HG03354 (cell line): Measurements from ENCODE around the gene HTRA2.

ENCODE experiments used
- ATAC-seq: cut with Tn5 transposase; IDR thresholded peaks from one replicate; pipeline ENCODE4 v1.9.1; 2021; ENCODE audit warnings: mild to moderate bottlenecking; ENCODE audit not compliant: unreplicated experiment, poor library complexity, severe bottlenecking

Gene HTRA2

DNA sequence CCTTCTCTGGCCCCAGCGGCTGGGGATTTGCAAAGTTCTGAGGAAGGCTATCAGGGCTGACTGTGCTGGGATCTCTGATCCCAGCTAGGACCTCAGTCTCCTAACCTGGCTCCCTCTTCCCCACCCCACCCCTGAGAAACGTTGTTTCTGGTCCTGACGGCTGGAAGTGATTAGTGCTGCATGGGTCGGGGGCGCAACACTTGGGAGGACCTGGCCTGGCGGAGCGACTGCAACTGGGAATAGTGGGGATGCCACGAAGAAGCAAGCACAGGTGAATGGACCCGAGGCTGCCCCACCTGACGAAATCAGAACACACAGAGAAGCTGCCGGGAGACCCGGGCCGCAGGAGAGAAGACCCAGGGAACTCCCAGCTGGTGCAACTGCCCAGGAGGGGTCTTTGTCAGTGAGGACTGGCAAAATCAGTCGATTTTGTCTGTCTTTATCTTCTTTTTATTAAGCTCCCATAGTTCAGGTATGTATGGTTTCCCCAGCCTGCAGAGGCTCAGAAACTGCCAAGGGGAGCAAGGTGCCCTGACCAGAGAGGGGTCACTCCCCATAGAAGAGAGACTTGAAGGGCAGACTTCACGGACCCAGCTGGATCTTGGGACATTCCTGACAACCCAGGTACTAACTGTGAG is 29.7 kb upstream of the HTRA2 start:
- ATAC-seq: no peak

DNA sequence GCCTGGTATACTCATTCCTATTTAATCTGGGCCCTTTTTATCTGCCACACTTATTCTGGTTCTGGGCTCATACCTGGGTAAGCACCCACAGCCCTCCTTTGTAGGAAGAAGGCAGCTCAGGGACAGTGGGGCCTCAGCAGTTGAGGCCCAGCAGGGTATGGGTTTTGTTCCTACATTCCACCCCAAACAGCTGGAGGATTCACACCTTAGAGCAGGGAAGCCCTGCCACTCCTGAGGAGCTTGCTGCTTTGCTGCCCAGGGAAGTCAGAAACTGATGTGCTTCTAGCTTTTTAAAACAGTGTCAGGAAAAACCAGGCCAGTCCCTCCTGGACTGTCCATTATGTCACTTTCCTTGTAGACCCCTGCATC is 29.2 kb upstream of the HTRA2 start:
- no peak for ATAC-seq

- no peak for ATAC-seq
Observed at GRCh38 chr2:74501335-74502071, 28.2 kb upstream of the HTRA2 start.

DNA sequence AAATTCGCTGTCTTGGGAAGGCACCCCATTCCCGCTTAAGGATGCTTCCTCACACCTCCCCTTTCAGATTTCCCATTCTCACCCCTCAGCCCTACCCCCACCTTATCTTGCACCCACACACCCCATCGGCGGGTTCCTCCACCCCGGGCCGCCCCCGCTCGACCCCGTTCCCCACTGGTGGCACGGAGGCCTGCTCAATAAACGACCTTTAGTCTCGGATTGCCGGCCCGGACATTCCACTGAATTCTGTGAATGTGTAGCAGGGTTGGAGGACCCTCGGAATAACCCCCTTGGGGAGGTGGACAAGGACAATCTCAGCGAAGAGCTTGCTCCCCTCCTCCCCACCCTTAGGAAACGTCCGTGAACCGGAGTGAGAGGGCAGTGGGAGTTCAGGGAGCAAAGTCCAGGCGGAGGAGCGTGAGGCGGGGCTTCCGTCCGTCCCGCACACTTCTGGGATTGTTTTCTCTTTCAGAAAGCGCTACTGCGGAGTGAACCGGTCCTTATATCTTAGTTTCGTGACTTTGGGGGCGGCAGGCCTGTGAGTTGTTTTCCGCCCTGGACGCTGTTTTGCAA is 27.5 kb upstream of the HTRA2 start:
- ATAC-seq: no peak

GRCh38 chr2:74502720-74503505 is 26.8 kb upstream of the HTRA2 start:
- ATAC-seq: peak; percentile 42

- no peak for ATAC-seq
Observed at GRCh38 chr2:74503506-74504475, 25.9 kb upstream of the HTRA2 start.

GRCh38 chr2:74504591-74504990 is 25.1 kb upstream of the HTRA2 start:
- no peak for ATAC-seq

DNA sequence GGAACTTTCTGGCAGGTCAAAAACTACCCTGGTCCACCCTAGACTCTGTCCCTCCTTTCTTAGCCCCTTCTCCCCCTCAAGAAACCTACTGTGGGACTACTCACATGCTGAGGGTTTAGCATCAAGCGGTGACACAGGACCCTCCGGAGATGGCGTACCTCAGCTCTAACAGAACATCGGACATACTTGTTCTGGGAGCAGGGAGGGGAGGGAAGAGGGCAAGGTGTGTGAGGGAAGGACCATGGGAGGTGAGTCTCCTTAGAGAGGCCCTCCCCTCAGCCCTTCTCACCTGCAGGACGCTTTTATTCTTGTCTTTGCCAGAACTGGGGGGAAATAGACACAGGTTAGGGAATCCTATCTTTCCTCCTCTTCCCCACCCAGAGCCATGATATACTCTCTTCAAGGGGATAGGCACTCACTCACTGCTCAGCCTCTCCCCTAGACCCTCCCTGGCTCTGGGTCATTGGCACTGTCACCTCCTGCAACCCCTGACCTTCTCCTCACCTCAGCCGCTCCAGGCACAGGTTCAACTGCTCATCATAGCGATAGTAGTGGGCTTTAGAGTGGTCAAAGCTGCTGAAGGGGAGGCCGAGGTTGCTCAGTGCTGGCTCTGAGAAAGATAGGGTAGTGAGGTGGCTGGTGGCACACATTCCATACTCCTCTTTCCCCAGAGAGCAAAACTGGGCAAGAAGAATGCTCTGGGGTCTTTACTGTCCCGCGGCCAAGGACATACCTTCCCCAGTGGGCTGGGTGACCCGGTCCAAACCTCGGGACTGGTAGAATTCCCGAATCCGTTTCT is 24.1 kb upstream of the HTRA2 start:
- ATAC-seq: no peak

- ATAC-seq: peak; percentile 90
Observed at GRCh38 chr2:74507145-74507925, 22.4 kb upstream of the HTRA2 start, which contains the start of gene PCGF1. Gene PCGF1, minus strand, starts transcription at chr2:74507695. Its CDS starts 27 bp downstream, at chr2:74507668.

- peak; percentile 3 for ATAC-seq
Observed at GRCh38 chr2:74507926-74508520, 21.7 kb upstream of the HTRA2 start.

DNA sequence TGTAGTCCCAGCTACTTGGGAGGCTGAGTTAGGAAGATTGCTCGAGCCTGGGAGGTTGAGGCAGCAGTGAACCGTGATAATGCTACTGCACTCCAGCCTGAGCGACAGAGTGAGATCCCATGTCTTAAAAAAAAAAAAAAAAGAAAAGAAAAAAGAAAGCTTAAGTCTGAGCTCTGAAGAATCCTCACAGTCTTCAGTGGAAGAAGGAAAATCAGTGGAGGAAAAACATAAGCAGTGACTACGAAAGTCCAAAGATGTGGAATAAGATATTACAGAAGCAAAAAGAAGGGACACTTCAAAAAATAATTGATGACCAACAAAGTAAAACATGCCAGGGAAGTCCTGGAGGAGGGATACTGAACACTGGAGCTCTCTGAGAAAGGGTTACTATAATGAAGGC is 19.5 kb upstream of the HTRA2 start:
- no peak for ATAC-seq

- ATAC-seq: no peak
Observed at GRCh38 chr2:74511104-74511989, 18.4 kb upstream of the HTRA2 start.

DNA sequence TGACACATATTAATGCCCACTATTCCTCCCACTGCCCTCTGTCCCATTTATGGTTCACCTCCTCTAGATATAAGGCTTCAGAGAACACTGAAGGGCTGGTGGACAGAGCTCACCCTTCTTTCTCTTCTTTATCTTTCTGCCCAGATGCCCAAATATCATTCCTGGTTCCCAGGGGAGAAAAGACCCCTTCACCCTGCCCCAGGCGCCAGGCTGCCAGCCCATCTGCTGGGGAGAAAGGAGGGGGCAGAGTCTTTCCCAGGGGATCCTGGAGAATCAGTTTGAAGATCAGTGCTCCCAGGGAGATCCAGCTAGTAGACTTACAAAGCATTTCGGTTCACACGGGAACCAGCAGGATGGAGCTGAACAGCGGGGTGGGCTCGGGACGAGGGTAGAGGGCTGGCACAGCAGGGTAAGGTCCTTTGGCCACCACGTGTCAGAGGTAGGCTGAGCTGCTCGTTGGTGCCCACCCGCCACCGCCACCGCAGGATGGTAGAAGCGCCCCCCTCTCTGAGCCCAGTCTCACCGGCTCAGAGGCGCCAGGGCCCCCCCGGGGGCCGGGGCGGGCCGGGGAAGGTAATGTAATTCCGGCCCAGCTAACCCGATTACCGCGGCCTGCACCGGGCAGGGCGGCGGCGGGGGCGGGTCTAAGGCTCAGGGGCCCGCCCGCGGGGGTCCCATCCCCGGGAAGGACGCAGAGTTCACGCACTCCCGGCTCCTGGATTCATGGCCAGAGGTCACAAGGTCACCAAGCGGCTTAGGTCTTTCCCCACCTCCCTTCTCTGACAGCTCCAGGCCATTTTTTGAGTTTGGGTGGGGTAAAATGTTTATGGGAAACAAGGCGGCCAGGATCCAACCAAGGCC is 16.8 kb upstream of the HTRA2 start:
- no peak for ATAC-seq

DNA sequence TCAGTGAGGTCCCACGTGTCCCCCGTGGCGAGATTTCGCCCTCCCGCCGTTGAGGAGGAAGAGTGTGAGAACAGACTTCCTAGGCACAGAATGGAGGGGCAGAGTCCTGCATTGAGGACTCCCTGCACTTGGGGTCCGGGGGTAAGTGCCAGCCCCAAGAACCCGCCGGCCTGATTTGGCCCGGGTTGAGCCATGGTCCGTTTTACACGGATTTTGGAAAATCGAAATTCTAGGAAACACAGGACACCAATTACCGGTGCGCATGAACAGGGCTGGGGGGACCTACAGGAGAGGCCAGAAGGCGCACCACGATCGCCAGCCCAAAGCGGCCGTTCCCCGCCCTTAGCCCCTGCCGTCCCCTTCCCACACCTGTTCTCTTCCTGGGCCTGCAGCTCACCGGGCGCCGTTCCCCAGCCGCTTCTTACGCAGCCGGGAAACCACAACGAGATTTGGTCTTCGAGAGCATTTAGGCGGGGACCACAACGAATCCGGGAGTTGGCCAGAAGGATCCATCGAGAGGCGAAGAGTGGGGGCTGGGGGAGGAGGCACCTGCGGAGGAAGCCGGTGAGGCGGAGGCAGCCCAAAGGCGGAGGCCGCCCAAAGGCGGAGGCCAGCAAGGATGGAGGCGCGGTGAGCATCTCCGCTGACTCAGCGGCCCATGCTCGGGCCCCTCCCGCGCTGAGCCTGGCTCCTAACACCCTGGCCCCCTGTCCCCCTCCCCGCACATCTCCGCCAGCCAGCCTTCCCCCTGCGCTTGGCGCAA is 15.9 kb upstream of the HTRA2 start:
- ATAC-seq: no peak
